NT2/D1 (cell line): ENCODE data around the gene CDRT4.

Experiments
- SUZ12 ChIP-seq: IDR thresholded peaks from 2 replicates; pipeline ENCODE4 v1.6.1; 2011; ENCODE audit not compliant: insufficient read length, insufficient read depth; ENCODE audit errors: extremely low read depth
- YY1 ChIP-seq: IDR thresholded peaks from 2 replicates; pipeline ENCODE4 v1.6.1; 2011; ENCODE audit not compliant: insufficient read length, insufficient read depth
- ZNF274 ChIP-seq: IDR thresholded peaks from 2 replicates; pipeline ENCODE4 v1.6.1; 2011; ENCODE audit warnings: mild to moderate bottlenecking, low read depth, low read length

GRCh38 chr17:15507001-15507400 is 39.6 kb upstream of the CDRT4 start:
- TF ChIP-seq SUZ12 = no peak
- TF ChIP-seq ZNF274 = no peak
- TF ChIP-seq YY1 = no peak
